Activated CD4-positive, alpha-beta T cell treated with anti-CD3 and anti-CD28 coated beads for 36 hours (primary cell): Measurements from ENCODE around the gene NLRC5. TPM values are rescaled to one million over a fixed set of nuclear protein-coding genes. Genes with fewer than 3 reads are reported as not detected.

Experiments used
- ATAC-seq: fragments of 200-7000 bp; cut with Tn5 transposase; one replicate; pipeline ENCODE4 v1.10.0; 2021; ENCODE audit warnings: mild to moderate bottlenecking, moderate library complexity
- CTCF ChIA-PET: fragments of 350-600 bp; sonication (Branson Sonifier 250); formaldehyde crosslinking; loops from one replicate; lab custom pipeline; 2021; ENCODE audit warnings: antibody characterized with exemption; lab: Charles Lee
- POLR2A ChIA-PET: fragments of 350-600 bp; sonication (Branson Sonifier 250); formaldehyde crosslinking; loops from one replicate; lab custom pipeline; 2021; ENCODE audit warnings: antibody characterized with exemption, inconsistent platforms; lab: Charles Lee
- DNase-seq: peaks from one replicate; pipeline ENCODE4 v3.0.0-alpha.2; 2020
- H3K27ac Mint-ChIP-seq: one replicate; pipeline ENCODE4 v1.8.0; 2021; ENCODE audit warnings: mixed read lengths
- H3K27me3 Mint-ChIP-seq: one replicate; pipeline ENCODE4 v1.8.0; 2021; ENCODE audit warnings: mixed read lengths
- H3K36me3 Mint-ChIP-seq: one replicate; pipeline ENCODE4 v1.8.0; 2021; ENCODE audit warnings: low read depth, mixed read lengths
- H3K4me1 Mint-ChIP-seq: one replicate; pipeline ENCODE4 v1.8.0; 2021; ENCODE audit warnings: mixed read lengths
- H3K4me3 Mint-ChIP-seq: one replicate; pipeline ENCODE4 v1.8.0; 2021; ENCODE audit warnings: mild to moderate bottlenecking, moderate library complexity, mixed read lengths
- H3K9me3 Mint-ChIP-seq: one replicate; pipeline ENCODE4 v1.8.0; 2021; ENCODE audit warnings: low read depth, mixed read lengths
- intact Hi-C, 2 experiments: fragments of 100-400 bp; cut with DNase I in 1 of 2; cut with micrococcal nuclease in 1 of 2; formaldehyde crosslinking; loops; one replicate each; pipeline versions ENCODE4 v1.14.2 to v1.15.1; 2022 to 2024; cut with DNase I, micrococcal nuclease
- total RNA-seq, 2 experiments: library from RNA; stranded (reverse); gene quantifications; one replicate each; pipeline ENCODE4 v1.2.3, GENCODE V29; 2021

Gene NLRC5
- total RNA-seq, 2 experiments from 2014 or later = 143 to 175 TPM

DNA sequence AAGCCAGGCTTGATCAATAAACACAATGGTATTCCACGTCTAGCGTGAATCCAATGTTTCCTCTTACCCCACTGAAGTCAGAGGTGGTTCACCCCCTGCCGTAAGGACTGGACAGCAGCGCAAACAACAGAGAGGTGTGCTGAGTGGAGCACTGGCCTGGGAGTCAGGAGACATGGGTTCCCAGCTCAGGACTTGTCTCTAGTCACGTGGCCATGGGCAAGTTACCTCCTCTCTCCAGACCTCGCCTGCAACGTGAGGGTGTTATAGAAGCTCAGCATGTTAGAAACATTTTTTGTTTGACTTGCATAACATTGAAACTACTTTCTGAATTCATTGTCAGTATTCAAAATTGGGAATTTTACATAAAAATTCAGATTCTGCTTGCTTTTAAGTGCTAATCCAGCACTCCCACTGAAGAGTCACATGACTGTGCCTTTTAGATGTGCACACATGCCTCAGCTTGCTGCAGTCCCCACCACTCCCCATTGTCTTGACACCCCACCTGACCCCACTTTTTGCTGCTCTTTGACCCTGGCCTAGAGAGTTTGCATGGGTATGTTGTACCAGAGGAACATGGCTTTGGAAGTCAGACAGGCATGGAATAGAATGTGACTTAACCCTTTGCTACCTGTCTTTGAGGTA, 94.2 kb downstream of the NLRC5 start:
- intact Hi-C loops = loop anchor here (1.0 to 10.0 kb wide), 7 partner anchors 85 to 335 kb away; partner anchors contain the start of genes ARL2BP (in 1 of the 2) and PLLP (in 1 of the 2)
- no peaks in the 10 kb centered on the region for H3K27me3 Mint-ChIP-seq
- POLR2A ChIA-PET = interaction anchor here (0.6 kb wide), 1 partner anchor 41 kb away, joined by 3 read pairs; no protein-coding TSS in a partner anchor
- H3K9me3 Mint-ChIP-seq = no peaks in the 10 kb centered on the region
- CTCF ChIA-PET = interaction anchor here (0.6 to 3.5 kb wide), 32 partner anchors 10 to 606 kb away, joined by 3 to 20 read pairs (median 4); partner anchors contain the start of genes ARL2BP and CPNE2
- no peak for DNase-seq
- no peak for ATAC-seq
- peaks cover 8% of the 10 kb centered on the region for H3K4me1 Mint-ChIP-seq
- no peak overlapping the region for H3K4me3 Mint-ChIP-seq
- peaks cover 15% of the 10 kb centered on the region for H3K36me3 Mint-ChIP-seq
- peak overlapping the region; percentile 49 for H3K27ac Mint-ChIP-seq

DNA sequence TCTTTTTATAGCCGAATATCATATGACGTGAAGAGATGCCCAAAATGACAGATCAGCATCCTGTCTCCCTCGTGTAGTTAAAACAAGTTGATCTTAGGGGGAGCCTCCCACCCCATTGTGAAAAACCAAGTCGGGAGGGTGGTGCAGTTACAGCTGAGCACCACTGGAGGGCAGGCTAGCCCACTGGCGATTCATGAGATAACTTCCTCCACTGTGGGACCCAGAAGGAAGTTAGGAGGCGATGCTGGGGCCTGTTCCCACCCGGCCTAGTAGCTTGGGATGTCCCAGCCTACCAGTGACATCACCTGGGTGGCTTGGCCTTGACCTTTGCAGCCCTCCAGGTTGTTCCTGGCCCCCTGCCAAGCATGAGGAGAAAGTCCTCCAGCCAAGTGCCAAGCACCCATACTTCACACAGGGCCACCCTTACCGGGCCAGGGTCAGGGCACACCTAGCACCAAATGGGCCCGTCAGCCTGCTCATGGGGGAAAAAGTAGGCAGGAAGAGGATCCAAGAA, 95.0 kb downstream of the NLRC5 start:
- CTCF ChIA-PET = interaction anchor here (0.6 to 3.5 kb wide), 36 partner anchors 9 to 608 kb away, joined by 3 to 20 read pairs (median 4); partner anchors contain the start of genes ARL2BP and CPNE2
- H3K4me1 Mint-ChIP-seq = peaks cover 8% of the 10 kb centered on the region
- intact Hi-C loops = loop anchor here (1.0 to 10.0 kb wide), 7 partner anchors 84 to 334 kb away; partner anchors contain the start of genes ARL2BP (in 1 of the 2) and PLLP (in 1 of the 2)
- POLR2A ChIA-PET = interaction anchor here (0.6 kb wide), 1 partner anchor 42 kb away, joined by 3 read pairs; no protein-coding TSS in a partner anchor
- H3K4me3 Mint-ChIP-seq = no peak overlapping the region
- no peaks in the 10 kb centered on the region for H3K27me3 Mint-ChIP-seq
- ATAC-seq = peak; percentile 83
- H3K27ac Mint-ChIP-seq = peak overlapping the region; percentile 49
- peaks cover 13% of the 10 kb centered on the region for H3K36me3 Mint-ChIP-seq
- H3K9me3 Mint-ChIP-seq = no peaks in the 10 kb centered on the region
- DNase-seq = peak; percentile 86

DNA sequence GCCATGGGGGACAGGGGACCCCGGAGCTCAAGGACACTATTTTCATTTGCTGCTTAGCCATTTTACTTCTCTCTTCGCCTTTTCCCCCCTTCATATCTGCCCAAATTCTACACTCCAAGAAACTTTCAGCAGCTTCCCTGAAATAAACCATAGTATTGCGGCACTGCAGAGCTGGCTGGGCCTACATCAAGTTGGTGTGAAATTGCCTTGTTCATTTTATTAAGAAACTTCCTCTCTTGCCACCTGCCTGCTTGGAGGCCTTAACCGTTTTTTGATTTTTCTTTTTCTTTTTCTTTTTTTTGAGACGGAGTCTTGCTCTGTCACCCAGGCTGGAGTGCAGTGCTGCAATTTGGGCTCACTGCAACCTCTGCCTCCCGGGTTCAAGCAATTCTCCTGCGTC, 95.6 kb downstream of the NLRC5 start:
- no peak for ATAC-seq
- ChIA-PET CTCF (interaction anchor here (0.6 to 3.5 kb wide), 26 partner anchors 9 to 609 kb away, joined by 3 to 20 read pairs (median 6); partner anchors contain the start of genes ARL2BP and CPNE2), POLR2A (no interaction called here)
- DNase-seq = no peak
- Mint-ChIP-seq H3K36me3 (peaks cover 8% of the 10 kb centered on the region), H3K4me1 (peaks cover 8% of the 10 kb centered on the region), H3K27me3 (no peaks in the 10 kb centered on the region), H3K4me3 (no peak overlapping the region), H3K27ac (peak overlapping the region; percentile 31), H3K9me3 (no peaks in the 10 kb centered on the region)
- intact Hi-C loops = loop anchor here (1.0 to 10.0 kb wide), 7 partner anchors 83 to 334 kb away; partner anchors contain the start of genes ARL2BP (in 1 of the 2) and PLLP (in 1 of the 2)

DNA sequence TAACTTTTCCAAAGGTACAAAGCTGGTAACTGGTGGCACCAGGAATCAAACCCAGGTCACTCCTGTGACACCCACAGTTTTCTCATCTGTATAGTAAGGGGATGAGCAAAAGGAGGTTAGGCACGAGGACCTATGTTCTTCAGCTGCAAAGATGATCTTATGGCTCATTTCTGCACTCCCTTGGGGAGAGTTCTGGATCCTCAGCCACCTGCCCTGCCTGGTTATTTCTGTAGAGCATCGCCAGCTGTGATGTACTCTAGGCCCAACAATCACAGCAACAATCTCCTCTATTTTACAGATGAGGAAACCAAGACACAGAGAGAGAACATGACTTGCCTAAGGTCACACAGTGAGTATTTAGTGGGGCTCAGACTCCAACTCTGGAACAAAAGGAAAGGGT, 97.6 kb downstream of the NLRC5 start:
- no peak overlapping the region for H3K27ac Mint-ChIP-seq
- H3K4me1 Mint-ChIP-seq = peaks cover 10% of the 10 kb centered on the region
- peaks cover 9% of the 10 kb centered on the region for H3K27me3 Mint-ChIP-seq
- CTCF ChIA-PET = interaction anchor here (0.5 to 1.2 kb wide), 6 partner anchors 9 to 331 kb away, joined by 3 to 4 read pairs (median 3); no protein-coding TSS in a partner anchor
- DNase-seq (no peak), ATAC-seq (no peak)
- H3K9me3 Mint-ChIP-seq = no peaks in the 10 kb centered on the region
- POLR2A ChIA-PET = no interaction called here
- intact Hi-C loops = loop anchor here (10.0 kb wide), 2 partner anchors 198 to 328 kb away; partner anchors contain the start of gene PLLP (in 1 of the 2)
- no peak overlapping the region for H3K4me3 Mint-ChIP-seq
- peaks cover 4% of the 10 kb centered on the region for H3K36me3 Mint-ChIP-seq

DNA sequence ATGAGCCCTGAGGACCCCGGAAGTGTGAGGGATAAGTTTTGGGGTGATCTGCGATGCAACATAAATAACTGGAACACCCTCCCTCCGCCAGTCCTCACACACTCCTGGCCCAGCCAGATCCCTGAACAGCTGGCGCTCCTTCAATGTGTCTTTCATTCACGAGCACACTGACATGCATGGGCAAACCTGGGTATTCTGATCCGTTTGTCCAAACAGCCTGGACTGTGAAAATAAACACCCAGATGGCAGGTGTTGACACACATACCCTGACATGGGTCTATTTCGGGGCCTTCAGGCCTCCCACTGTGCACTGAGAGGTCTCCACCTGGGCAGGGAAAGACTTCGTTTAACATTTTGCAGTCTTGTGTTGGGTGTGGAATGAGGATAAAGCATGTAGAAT, 100.0 kb downstream of the NLRC5 start:
- CTCF ChIA-PET = no interaction called here
- Mint-ChIP-seq H3K4me1 (peaks cover 5% of the 10 kb centered on the region), H3K9me3 (no peaks in the 10 kb centered on the region), H3K27me3 (peaks cover 14% of the 10 kb centered on the region), H3K36me3 (no peaks in the 10 kb centered on the region), H3K4me3 (no peak overlapping the region), H3K27ac (no peak overlapping the region)
- ATAC-seq (no peak), DNase-seq (no peak)
- POLR2A ChIA-PET = interaction anchor here (0.6 kb wide), 1 partner anchor 82 kb away, joined by 5 read pairs; no protein-coding TSS in a partner anchor
- intact Hi-C loops = loop anchor here (10.0 kb wide), 2 partner anchors 195 to 325 kb away; partner anchors contain the start of gene PLLP (in 1 of the 2)

DNA sequence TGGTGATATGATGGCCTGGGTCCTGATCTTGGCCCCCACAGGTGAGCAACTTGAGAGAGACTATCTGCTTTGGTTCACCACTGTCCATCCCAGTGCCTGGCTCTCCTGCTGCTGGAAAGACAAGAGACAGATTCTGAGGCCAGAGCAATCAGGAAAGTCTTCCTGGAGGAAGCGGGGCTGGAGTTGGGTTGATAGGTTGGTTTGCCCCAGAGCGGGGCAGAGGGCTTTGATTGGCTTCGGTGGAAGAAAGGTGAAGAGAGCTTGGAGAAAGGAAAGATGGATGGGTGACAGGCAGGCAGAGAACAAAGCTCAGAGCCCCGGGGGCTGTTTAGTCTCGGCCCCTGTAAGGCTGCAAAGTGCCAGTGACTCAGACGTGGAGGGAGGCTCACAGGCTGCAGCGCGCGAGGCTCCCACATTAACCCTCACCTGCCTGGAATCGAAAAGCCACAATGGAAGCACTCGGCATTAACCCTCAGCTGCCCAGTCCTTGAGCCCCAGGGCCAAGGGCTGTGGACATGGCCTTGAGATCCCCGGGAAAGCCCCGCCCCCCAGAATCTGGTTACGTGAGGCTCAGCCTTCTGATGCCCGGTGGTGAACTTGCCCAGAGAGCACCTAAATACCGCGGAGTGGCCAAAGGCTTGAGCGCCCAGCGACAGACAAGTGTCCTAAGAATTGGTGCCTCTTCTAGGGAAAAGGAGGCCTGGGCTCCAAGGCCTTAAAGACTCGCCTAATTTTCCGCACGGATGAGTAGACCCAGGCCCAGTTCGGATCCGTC, 102.0 kb downstream of the NLRC5 start:
- H3K27ac Mint-ChIP-seq = no peak overlapping the region

DNA sequence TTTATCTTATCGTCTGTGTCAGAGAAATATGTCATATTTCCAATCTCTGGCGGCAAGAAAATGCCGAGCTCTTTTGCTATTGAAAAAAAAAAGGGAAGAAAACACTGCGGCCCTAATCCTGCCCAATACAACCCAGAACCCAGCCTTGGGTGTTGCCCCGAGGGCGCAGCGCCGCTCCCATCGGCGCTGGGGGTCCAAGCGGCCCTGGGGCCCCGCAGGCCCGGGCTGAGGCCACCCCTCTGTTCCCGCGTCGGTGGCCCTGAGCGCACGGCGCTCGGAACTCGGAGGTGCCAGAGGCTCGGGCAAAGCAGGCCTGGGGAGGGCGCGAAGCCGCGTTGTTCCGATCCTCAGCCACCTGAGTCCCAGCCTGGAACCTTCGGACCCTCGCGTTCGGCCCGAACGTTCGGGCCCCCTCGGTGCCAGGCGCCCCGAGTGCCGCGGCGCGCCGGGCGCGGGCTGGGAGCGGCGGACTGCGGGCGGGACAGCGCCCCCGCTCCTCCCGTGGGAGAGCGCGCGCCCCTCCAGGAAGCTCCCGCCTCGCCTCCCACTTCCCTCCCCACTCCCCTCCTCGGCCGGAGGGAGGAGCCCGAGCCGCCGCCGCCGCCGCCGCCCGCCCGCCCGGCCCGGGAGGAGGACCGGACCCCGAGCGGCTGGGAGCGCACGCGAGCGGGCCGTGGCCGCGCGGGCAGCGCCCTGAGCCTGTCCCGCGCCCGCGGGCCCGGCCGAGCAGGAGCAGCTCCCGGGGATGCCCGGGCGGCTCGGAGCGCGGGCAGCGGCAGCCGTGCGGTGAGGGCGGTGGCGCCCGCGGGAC, 102.8 kb downstream of the NLRC5 start, which contains the start of gene CPNE2:
TSS of gene CPNE2 (plus strand) at position 609 of the 811 bp plus-strand sequence. CDS start 18,160 bp downstream, outside the sequence.
- intact Hi-C loops = loop anchor here (1.0 to 5.0 kb wide), 3 partner anchors 60 to 94 kb away; partner anchors contain the start of genes PSME3IP1 (in 1 of the 2) and RSPRY1 (in 1 of the 2)
- Mint-ChIP-seq H3K27ac (no peak within 1 kb of the TSS), H3K36me3 (no peaks in the 10 kb centered on the region), H3K4me1 (peaks cover 5% of the 10 kb centered on the region), H3K4me3 (peak within 1 kb of the TSS; percentile 68), H3K27me3 (peaks cover 14% of the 10 kb centered on the region), H3K9me3 (no peaks in the 10 kb centered on the region)
- CTCF ChIA-PET = interaction anchor here (0.6 to 3.5 kb wide), 18 partner anchors 7 to 1397 kb away, joined by 3 to 20 read pairs (median 4); no protein-coding TSS in a partner anchor
- ATAC-seq = peak; percentile 55
- POLR2A ChIA-PET = no interaction called here
- DNase-seq = peak; percentile 56

More for the DNA sequence above, 102.0 kb downstream of the NLRC5 start:
- CTCF ChIA-PET = interaction anchor here (0.6 to 1.4 kb wide), 3 partner anchors 42 to 79 kb away, joined by 3 to 4 read pairs (median 4); no protein-coding TSS in a partner anchor
- POLR2A ChIA-PET = no interaction called here
- no peaks in the 10 kb centered on the region for H3K36me3 Mint-ChIP-seq
- peaks cover 14% of the 10 kb centered on the region for H3K27me3 Mint-ChIP-seq
- H3K4me3 Mint-ChIP-seq = peak overlapping the region; percentile 62
- ATAC-seq (no peak), DNase-seq (no peak)
- no peaks in the 10 kb centered on the region for H3K9me3 Mint-ChIP-seq
- peaks cover 5% of the 10 kb centered on the region for H3K4me1 Mint-ChIP-seq
- intact Hi-C loops = loop anchor here in 1 of 2 experiments (5.0 kb wide), 1 partner anchor 61 kb away; no protein-coding TSS in a partner anchor

DNA sequence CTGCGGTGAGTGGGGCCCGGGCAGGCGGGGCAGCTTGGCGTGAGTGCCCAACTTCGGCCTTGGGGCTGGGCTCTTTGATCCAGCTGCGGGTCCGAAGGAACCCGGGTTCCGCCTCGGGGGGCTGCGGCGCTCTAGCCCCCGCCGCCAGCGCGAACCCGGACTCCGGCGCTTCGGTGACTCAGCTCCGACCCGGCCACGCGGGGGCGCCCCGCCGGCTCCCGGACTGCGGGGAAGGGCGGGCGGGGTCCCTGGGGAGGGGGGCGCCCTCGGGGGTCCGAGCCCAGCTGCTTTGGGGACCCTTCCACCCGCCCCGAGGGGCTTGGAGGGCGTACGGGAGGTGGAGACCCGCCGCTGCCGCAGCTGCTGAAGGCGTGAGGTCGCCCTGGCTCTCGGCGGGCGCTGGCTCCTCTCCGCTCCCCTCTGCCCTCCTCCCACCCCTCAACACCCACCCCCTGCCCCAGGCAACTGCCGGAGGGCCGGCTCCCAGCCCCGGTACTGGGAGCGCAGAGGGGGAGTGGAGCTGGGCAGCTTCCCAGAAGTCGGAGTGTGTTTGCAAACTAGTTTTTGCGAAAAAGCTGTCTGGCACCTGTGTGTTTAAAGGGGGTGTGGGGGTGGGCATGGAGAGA, 103.5 kb downstream of the NLRC5 start:
- Mint-ChIP-seq H3K9me3 (no peaks in the 10 kb centered on the region), H3K36me3 (no peaks in the 10 kb centered on the region), H3K4me1 (peaks cover 5% of the 10 kb centered on the region), H3K27ac (no peak overlapping the region), H3K27me3 (peaks cover 14% of the 10 kb centered on the region), H3K4me3 (peak overlapping the region; percentile 68)
- peak; percentile 70 for DNase-seq
- intact Hi-C loops = loop anchor here (1.0 to 5.0 kb wide), 3 partner anchors 59 to 93 kb away; partner anchors contain the start of genes PSME3IP1 (in 1 of the 2) and RSPRY1 (in 1 of the 2)
- POLR2A ChIA-PET = no interaction called here
- CTCF ChIA-PET = interaction anchor here (0.6 to 3.5 kb wide), 23 partner anchors 8 to 1396 kb away, joined by 3 to 20 read pairs (median 4); partner anchors contain the start of genes PSME3IP1 and RSPRY1
- peak; percentile 68 for ATAC-seq
